H9 (cell line): ENCODE measurements around the gene POU6F2. TPM values are rescaled to one million over a fixed set of nuclear protein-coding genes. Genes with fewer than 3 reads are reported as not detected.

Source experiments
- DNase-seq: peaks from one replicate; pipeline ENCODE4 v3.0.0-alpha.2; 2017
- H2AFZ ChIP-seq: one replicate; pipeline ENCODE4 v1.6.1; 2013; ENCODE audit warnings: mild to moderate bottlenecking, low read length, control low read depth, moderate library complexity
- H2AK5ac ChIP-seq: 2 replicates; pipeline ENCODE4 v1.6.1; 2013; ENCODE audit warnings: low read length, control low read depth, mixed read lengths; ENCODE audit not compliant: insufficient read length
- H2BK120ac ChIP-seq: one replicate; pipeline ENCODE4 v1.6.1; 2013; ENCODE audit warnings: low read depth, mild to moderate bottlenecking, low read length, control low read depth, inconsistent platforms; ENCODE audit not compliant: poor library complexity, severe bottlenecking
- H2BK12ac ChIP-seq: 2 replicates; pipeline ENCODE4 v1.6.1; 2013; ENCODE audit warnings: low read length, control low read depth, mixed read lengths, low read depth; ENCODE audit not compliant: insufficient read length
- H2BK15ac ChIP-seq: 2 replicates; pipeline ENCODE4 v1.6.1; 2013; ENCODE audit warnings: low read depth, low read length, control low read depth
- H2BK20ac ChIP-seq: one replicate; pipeline ENCODE4 v1.6.1; 2013; ENCODE audit warnings: low read depth, mild to moderate bottlenecking, low read length, control low read depth, inconsistent platforms; ENCODE audit not compliant: poor library complexity, severe bottlenecking
- H2BK5ac ChIP-seq: 2 replicates; pipeline ENCODE4 v1.6.1; 2013; ENCODE audit warnings: low read length, control low read depth, mixed read lengths; ENCODE audit not compliant: insufficient read length
- H3K14ac ChIP-seq: 2 replicates; pipeline ENCODE4 v1.6.1; 2013; ENCODE audit warnings: low read length, control low read depth; ENCODE audit not compliant: insufficient read depth
- H3K18ac ChIP-seq: 2 replicates; pipeline ENCODE4 v1.6.1; 2013; ENCODE audit warnings: low read depth, mild to moderate bottlenecking, mixed read lengths, low read length, control low read depth; ENCODE audit not compliant: insufficient read length
- H3K23ac ChIP-seq: 2 replicates; pipeline ENCODE4 v1.6.1; 2013; ENCODE audit warnings: low read length, control low read depth, mixed read lengths, low read depth; ENCODE audit not compliant: insufficient read length
- H3K23me2 ChIP-seq: 2 replicates; pipeline ENCODE4 v1.6.1; 2013; ENCODE audit warnings: low read depth, mild to moderate bottlenecking, mixed read lengths, low read length, control low read depth; ENCODE audit not compliant: insufficient read length, poor library complexity, severe bottlenecking
- H3K27ac ChIP-seq: 2 replicates; pipeline ENCODE4 v1.5.1; 2013; ENCODE audit warnings: low read length, control low read depth, mixed read lengths, low read depth; ENCODE audit not compliant: insufficient read length
- H3K27me3 ChIP-seq: 2 replicates; pipeline ENCODE4 v1.6.1; 2013; ENCODE audit warnings: low read length, control low read depth, inconsistent platforms; ENCODE audit not compliant: insufficient read depth
- H3K4ac ChIP-seq: 2 replicates; pipeline ENCODE4 v1.6.1; 2013; ENCODE audit warnings: low read depth, mild to moderate bottlenecking, control low read depth, inconsistent platforms, low read length, moderate library complexity
- H3K4me1 ChIP-seq: 2 replicates; pipeline ENCODE4 v1.6.1; 2013; ENCODE audit warnings: low read length, control low read depth, inconsistent platforms; ENCODE audit not compliant: insufficient read depth
- H3K4me2 ChIP-seq: 2 replicates; pipeline ENCODE4 v1.6.1; 2013; ENCODE audit warnings: low read length, control low read depth, mixed read lengths; ENCODE audit not compliant: insufficient read length, insufficient read depth
- H3K56ac ChIP-seq: 2 replicates; pipeline ENCODE4 v1.6.1; 2013; ENCODE audit warnings: low read depth, mild to moderate bottlenecking, mixed read lengths, low read length, control low read depth; ENCODE audit not compliant: insufficient read length
- H3K79me1 ChIP-seq: 2 replicates; pipeline ENCODE4 v1.6.1; 2013; ENCODE audit warnings: low read depth, mild to moderate bottlenecking, moderate library complexity, low read length, control low read depth, inconsistent platforms; ENCODE audit not compliant: insufficient read depth, poor library complexity, severe bottlenecking
- H3K79me2 ChIP-seq: 2 replicates; pipeline ENCODE4 v1.6.1; 2013; ENCODE audit warnings: low read length, control low read depth, inconsistent platforms; ENCODE audit not compliant: insufficient read depth
- H3K9ac ChIP-seq: 2 replicates; pipeline ENCODE4 v1.6.1; 2013; ENCODE audit warnings: low read length, control low read depth, mixed read lengths; ENCODE audit not compliant: insufficient read length; ENCODE audit errors: extremely low read depth
- H3K9me3 ChIP-seq: one replicate; pipeline ENCODE4 v1.6.1; 2013; ENCODE audit warnings: low read depth, low read length, inconsistent platforms; ENCODE audit not compliant: control insufficient read depth
- H3T11ph ChIP-seq: one replicate; pipeline ENCODE4 v1.6.1; 2013; ENCODE audit warnings: mild to moderate bottlenecking, low read length, control low read depth, inconsistent platforms
- H4K20me1 ChIP-seq: one replicate; pipeline ENCODE4 v1.6.1; 2013; ENCODE audit not compliant: control insufficient read depth, insufficient read length, insufficient read depth
- H4K5ac ChIP-seq: 2 replicates; pipeline ENCODE4 v1.6.1; 2013; ENCODE audit warnings: low read depth, mild to moderate bottlenecking, mixed read lengths, low read length, control low read depth; ENCODE audit not compliant: insufficient read length
- H4K8ac ChIP-seq: replicated peaks from 2 replicates; pipeline ENCODE4 v1.6.1; 2013; ENCODE audit warnings: low read length, control low read depth, mixed read lengths, low read depth; ENCODE audit not compliant: insufficient read length
- H4K91ac ChIP-seq: 2 replicates; pipeline ENCODE4 v1.6.1; 2013; ENCODE audit warnings: low read depth, mild to moderate bottlenecking, moderate library complexity, mixed read lengths, low read length, control low read depth; ENCODE audit not compliant: insufficient read length
- H3K27ac Mint-ChIP-seq, 3 experiments: 2 replicates in 2 of 3; 3 replicates in 1 of 3; pipeline ENCODE4 v1.8.0; 2020 to 2021; ENCODE audit warnings: mixed read lengths in 3 of 3, mild to moderate bottlenecking in 1 of 3, moderate library complexity in 1 of 3
- H3K27me3 Mint-ChIP-seq: 2 replicates; pipeline ENCODE4 v1.8.0; 2021; ENCODE audit warnings: low read depth, mild to moderate bottlenecking, moderate library complexity, mixed read lengths
- H3K36me3 Mint-ChIP-seq, 3 experiments: 2 replicates in 2 of 3; 3 replicates in 1 of 3; pipeline ENCODE4 v1.8.0; 2020 to 2021; ENCODE audit warnings: low read depth in 3 of 3, mixed read lengths in 3 of 3; ENCODE audit not compliant: insufficient read depth in 1 of 3
- H3K4me1 Mint-ChIP-seq, 2 experiments: 2 replicates each; pipeline ENCODE4 v1.8.0; 2020; ENCODE audit warnings: mixed read lengths in 2 of 2
- H3K4me3 Mint-ChIP-seq, 2 experiments: 2 replicates in 1 of 2; 3 replicates in 1 of 2; pipeline ENCODE4 v1.8.0; 2020 to 2021; ENCODE audit warnings: mild to moderate bottlenecking in 2 of 2, mixed read lengths in 2 of 2, moderate library complexity in 1 of 2
- H3K9me3 Mint-ChIP-seq, 2 experiments: 2 replicates in 1 of 2; 3 replicates in 1 of 2; pipeline ENCODE4 v1.8.0; 2020; ENCODE audit warnings: mild to moderate bottlenecking in 2 of 2, mixed read lengths in 2 of 2, moderate library complexity in 1 of 2
- WGBS: extraction: QIAGEN DNeasy Blood & Tissue Kit; methylation state at CpG from one replicate; pipeline ENCODE4 v1.1.7; 2013; ENCODE audit warnings: missing lambda C conversion rate, low lambda C conversion rate, mixed read lengths; ENCODE audit not compliant: insufficient read length; ENCODE audit errors: extremely low coverage; 5-methylcytosine and 5-hydroxymethylcytosine counted together
- total RNA-seq: library from RNA; stranded (reverse); gene quantifications from 2 replicates; pipeline ENCODE4 v1.2.1, GENCODE V29; 2021
- TF ChIP-seq, protein P1 (sequence below): fragments of 200-600 bp; sonication (generic); conservative IDR thresholded peaks from 3 replicates; pipeline ENCODE4 v1.8.0; 2021; ENCODE audit warnings: antibody characterized with exemption, mild to moderate bottlenecking

POU6F2 gene
- total RNA-seq, 1 experiment from 2014 or later = 1.9 TPM

DNA sequence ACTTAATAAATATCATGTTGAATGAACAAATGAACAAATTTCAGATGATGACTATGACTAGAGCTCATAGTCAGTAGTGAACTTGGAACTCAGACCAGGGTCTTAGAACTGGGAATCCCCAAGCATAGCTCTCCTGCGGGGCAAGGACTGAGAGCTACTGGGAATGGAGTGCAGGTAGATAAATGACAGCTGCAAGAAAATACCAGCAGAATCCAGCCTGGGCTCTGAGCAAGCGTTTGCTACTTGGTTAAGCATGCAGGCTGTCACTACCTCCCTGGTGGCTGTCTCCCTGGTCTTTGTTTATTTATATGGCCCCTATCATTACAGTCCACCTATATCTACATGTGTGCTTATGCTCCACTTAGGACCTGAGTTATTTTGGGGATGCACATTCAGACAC is 208.4 kb downstream of the POU6F2 start:
- Mint-ChIP-seq H3K36me3 (peaks cover 8 to 9% (median 8%) of the 10 kb centered on the region in 3 experiments), H3K9me3 (peaks cover 9% of the 10 kb centered on the region in 2 experiments), H3K4me1 (peaks cover 7 to 8% of the 10 kb centered on the region in 2 experiments), H3K27ac (no peak overlapping the region), H3K4me3 (no peak overlapping the region), H3K27me3 (no peaks in the 10 kb centered on the region)
- Histone ChIP-seq H3K9me3 (no peaks in the 10 kb centered on the region), H3K18ac (no peak overlapping the region), H2BK12ac (no peak overlapping the region), H2AK5ac (no peak overlapping the region), H3K27me3 (no peaks in the 10 kb centered on the region), H3K79me1 (no peaks in the 10 kb centered on the region), H2AFZ (no peak overlapping the region), H3T11ph (no peak overlapping the region), H3K9ac (no peak overlapping the region), H3K4me1 (peaks cover 5% of the 10 kb centered on the region; the same call in 1 of the 2 replicates), H3K56ac (no peak overlapping the region), H3K4me2 (no peak overlapping the region), H3K4ac (no peak overlapping the region), H2BK5ac (no peak overlapping the region), H3K79me2 (no peaks in the 10 kb centered on the region), H4K8ac (no peak overlapping the region), H3K27ac (no peak overlapping the region), H3K23ac (no peak overlapping the region), H2BK15ac (no peak overlapping the region), H3K23me2 (no peaks in the 10 kb centered on the region), H4K91ac (no peak overlapping the region), H2BK120ac (no peak overlapping the region), H4K20me1 (no peaks in the 10 kb centered on the region), H4K5ac (no peak overlapping the region), H2BK20ac (no peak overlapping the region), H3K14ac (no peak overlapping the region)
- TF ChIP-seq, protein P1, sequence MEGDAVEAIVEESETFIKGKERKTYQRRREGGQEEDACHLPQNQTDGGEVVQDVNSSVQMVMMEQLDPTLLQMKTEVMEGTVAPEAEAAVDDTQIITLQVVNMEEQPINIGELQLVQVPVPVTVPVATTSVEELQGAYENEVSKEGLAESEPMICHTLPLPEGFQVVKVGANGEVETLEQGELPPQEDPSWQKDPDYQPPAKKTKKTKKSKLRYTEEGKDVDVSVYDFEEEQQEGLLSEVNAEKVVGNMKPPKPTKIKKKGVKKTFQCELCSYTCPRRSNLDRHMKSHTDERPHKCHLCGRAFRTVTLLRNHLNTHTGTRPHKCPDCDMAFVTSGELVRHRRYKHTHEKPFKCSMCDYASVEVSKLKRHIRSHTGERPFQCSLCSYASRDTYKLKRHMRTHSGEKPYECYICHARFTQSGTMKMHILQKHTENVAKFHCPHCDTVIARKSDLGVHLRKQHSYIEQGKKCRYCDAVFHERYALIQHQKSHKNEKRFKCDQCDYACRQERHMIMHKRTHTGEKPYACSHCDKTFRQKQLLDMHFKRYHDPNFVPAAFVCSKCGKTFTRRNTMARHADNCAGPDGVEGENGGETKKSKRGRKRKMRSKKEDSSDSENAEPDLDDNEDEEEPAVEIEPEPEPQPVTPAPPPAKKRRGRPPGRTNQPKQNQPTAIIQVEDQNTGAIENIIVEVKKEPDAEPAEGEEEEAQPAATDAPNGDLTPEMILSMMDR = no peak
- whole genome bisulfite sequencing = no CpG with 5 or more reads among the region's 2 CpGs
- no peak for DNase-seq
